ENCODE measurements around the gene B4GALT1. TPM values are rescaled to one million over a fixed set of nuclear protein-coding genes. Genes with fewer than 3 reads are reported as not detected.

The B4GALT1 gene
- total RNA-seq, 1 donor from 2014 or later, result 72.0 TPM

GRCh38 chr9:33158843-33159776 lies 8.0 kb downstream of the B4GALT1 start:
- H3K4me1 ChIP-seq, result peaks cover 99% of the 10 kb centered on the region
- no peak for TF ChIP-seq CTCF (IDR thresholded peaks at IDR 0.05)
- peak overlapping the region; percentile 97 for H3K27ac ChIP-seq
- H3K9me3 ChIP-seq, result no peaks in the 10 kb centered on the region
- H3K27me3 ChIP-seq (ENCODE audit: low read depth), result no peaks in the 10 kb centered on the region
- H3K36me3 ChIP-seq, result no peaks in the 10 kb centered on the region
- peak; percentile 79 for DNase-seq
- intact Hi-C loops (cut with DNase I), result no loop called here
- H3K4me3 ChIP-seq, result peak overlapping the region; percentile 21
- peak; percentile 44 to 68 for ATAC-seq

DNA sequence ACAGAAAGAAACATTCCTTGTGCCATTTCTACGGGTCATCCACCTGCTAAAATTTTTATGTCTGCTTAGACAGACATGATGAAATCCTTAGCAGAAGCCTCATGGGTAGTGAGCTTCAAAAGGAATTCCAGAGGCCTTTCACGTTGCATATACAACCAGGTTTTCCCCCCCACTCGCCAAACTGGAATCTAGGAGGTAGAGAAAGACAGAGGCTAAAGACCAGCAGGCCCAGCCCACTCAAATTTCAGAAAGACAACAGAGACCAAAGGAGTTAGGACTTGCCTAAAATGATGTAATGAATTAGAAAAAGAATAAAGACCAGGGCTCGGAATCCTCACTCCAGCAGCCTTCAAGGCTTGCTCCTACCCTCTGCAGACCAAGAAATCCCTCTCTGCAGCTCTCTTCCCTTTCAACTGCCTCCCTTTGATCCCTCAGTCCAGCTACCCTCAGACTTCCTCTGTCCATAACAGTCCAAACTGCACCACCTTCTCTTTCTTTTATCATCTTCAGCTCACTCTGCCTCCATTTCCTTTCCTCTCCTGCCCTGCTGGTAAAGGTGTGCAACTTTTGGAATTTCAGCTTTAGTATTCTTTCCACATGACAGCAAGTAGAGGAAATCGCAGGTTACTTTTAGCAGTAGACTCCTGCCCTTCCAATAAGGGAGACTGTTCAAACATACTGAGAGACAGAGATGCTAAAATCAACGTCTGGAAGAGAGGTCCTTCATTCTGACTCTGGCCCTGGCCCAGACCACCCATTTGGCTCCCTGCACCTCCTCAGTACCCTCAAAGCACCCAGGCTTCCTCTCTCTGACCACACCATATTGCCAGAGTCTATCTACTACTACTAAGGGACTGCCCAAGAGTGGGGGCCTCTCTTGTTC lies 8.9 kb downstream of the B4GALT1 start:
- peak overlapping the region; percentile 97 for H3K27ac ChIP-seq
- no peaks in the 10 kb centered on the region for H3K9me3 ChIP-seq
- H3K27me3 ChIP-seq (ENCODE audit: low read depth), result no peaks in the 10 kb centered on the region
- no peak for DNase-seq
- no peak for ATAC-seq
- H3K4me3 ChIP-seq, result peak overlapping the region; percentile 21
- no peak for TF ChIP-seq CTCF (IDR thresholded peaks at IDR 0.05)
- H3K36me3 ChIP-seq, result no peaks in the 10 kb centered on the region
- intact Hi-C loops (cut with DNase I), result no loop called here
- H3K4me1 ChIP-seq, result peaks cover 97% of the 10 kb centered on the region

- Histone ChIP-seq H3K4me3 (no peak overlapping the region), H3K36me3 (no peaks in the 10 kb centered on the region), H3K27ac (peak overlapping the region; percentile 63), H3K27me3 (ENCODE audit: low read depth) (no peaks in the 10 kb centered on the region), H3K9me3 (no peaks in the 10 kb centered on the region), H3K4me1 (peaks cover 97% of the 10 kb centered on the region)
- no peak for DNase-seq
- intact Hi-C loops (cut with DNase I), result no loop called here
- TF ChIP-seq CTCF (IDR thresholded peaks at IDR 0.05), result no peak
- no peak for ATAC-seq
Observed at GRCh38 chr9:33155393-33155792, 11.7 kb downstream of the B4GALT1 start.

DNA sequence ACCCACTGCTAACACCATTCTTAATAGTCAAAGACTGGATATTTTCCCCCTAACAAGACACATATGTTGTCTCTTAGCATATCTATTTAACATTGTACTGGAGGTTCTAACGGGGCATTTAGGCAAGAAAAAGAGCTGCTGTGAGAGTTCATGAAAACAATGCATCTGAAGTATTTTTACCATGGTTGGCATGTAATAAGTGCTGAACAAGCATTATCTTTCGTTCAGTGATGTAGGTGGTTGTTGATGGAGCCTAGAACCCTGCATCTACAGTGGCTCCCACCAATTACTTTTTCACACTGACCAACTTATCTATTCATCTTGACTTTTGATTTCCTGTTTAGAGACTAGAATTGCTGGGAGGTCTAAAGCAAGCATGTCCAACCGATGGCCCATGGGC lies 12.8 kb downstream of the B4GALT1 start:
- no peak overlapping the region for H3K27ac ChIP-seq
- ATAC-seq, result no peak
- TF ChIP-seq CTCF (IDR thresholded peaks at IDR 0.05), result no peak

GRCh38 chr9:33153666-33154065 lies 13.5 kb downstream of the B4GALT1 start:
- no peaks in the 10 kb centered on the region for H3K9me3 ChIP-seq
- intact Hi-C loops (cut with DNase I), result no loop called here
- no peak for TF ChIP-seq CTCF (IDR thresholded peaks at IDR 0.05)
- H3K27me3 ChIP-seq (ENCODE audit: low read depth), result no peaks in the 10 kb centered on the region
- DNase-seq (no peak), ATAC-seq (no peak)
- no peak overlapping the region for H3K4me3 ChIP-seq
- no peak overlapping the region for H3K27ac ChIP-seq
- peaks cover 93% of the 10 kb centered on the region for H3K4me1 ChIP-seq
- no peaks in the 10 kb centered on the region for H3K36me3 ChIP-seq

More for the DNA sequence above, 12.8 kb downstream of the B4GALT1 start:
- no peak for DNase-seq
- Histone ChIP-seq H3K4me1 (peaks cover 93% of the 10 kb centered on the region), H3K36me3 (no peaks in the 10 kb centered on the region), H3K4me3 (no peak overlapping the region), H3K27me3 (ENCODE audit: low read depth) (no peaks in the 10 kb centered on the region), H3K9me3 (no peaks in the 10 kb centered on the region)
- intact Hi-C loops (cut with DNase I), result no loop called here
